Measurements from ENCODE around the gene STRN3.
"Not testable (repeated sequence)": the region's sequence is repeated elsewhere in the genome, so short reads cannot be mapped to it uniquely, and the experiment has no call there.

Gene STRN3

GRCh38 chr14:31000629-31001338, 25.4 kb downstream of the STRN3 start:
- DNase-seq (ENCODE audit: low read depth, low spot score), result no peak

- DNase-seq (ENCODE audit: low read depth, low spot score), result no peak
Observed at GRCh38 chr14:30999038-30999773, 27.0 kb downstream of the STRN3 start.

GRCh38 chr14:30998100-30998706, 28.0 kb downstream of the STRN3 start:
- no peak for DNase-seq (ENCODE audit: low read depth, low spot score)

DNA sequence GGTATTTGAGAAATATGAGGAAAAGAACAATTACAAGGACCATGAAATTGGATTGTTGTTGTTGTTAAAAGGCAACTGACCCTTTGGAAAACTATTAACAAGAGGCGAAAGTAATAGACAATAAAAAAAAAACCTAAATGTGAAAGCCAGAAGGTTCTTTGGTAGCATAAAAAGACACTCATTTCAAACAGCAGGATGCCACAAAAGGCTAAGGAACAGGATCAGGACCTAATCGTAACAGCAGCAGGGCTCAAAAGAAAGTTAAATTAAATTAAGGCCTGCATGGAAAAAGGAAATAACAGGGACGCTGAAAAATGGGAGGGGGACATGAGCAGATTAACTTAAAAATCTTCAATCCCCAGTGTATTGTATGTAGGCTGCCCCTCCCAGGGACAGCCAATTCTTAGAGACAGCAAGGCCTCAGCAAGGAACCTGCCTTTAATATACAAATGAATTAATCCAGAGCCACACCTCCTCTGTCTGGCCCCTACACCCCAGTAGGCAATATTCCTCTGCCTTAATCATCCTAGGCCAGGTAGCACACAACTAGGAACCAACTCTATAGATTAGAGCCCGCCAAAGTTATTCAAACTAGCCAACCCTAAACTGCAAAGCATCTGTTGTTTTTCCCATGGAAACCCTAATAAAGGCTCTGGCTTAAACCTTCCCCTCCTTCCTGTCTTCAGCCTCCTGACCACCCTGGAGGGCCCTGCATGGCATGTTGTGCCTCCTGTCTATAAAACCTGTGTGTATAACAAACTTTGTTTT, 29.1 kb downstream of the STRN3 start:
- DNase-seq (ENCODE audit: low read depth, low spot score), result no peak

GRCh38 chr14:30995689-30996088, 30.5 kb downstream of the STRN3 start:
- DNase-seq (ENCODE audit: low read depth, low spot score), result no peak

DNA sequence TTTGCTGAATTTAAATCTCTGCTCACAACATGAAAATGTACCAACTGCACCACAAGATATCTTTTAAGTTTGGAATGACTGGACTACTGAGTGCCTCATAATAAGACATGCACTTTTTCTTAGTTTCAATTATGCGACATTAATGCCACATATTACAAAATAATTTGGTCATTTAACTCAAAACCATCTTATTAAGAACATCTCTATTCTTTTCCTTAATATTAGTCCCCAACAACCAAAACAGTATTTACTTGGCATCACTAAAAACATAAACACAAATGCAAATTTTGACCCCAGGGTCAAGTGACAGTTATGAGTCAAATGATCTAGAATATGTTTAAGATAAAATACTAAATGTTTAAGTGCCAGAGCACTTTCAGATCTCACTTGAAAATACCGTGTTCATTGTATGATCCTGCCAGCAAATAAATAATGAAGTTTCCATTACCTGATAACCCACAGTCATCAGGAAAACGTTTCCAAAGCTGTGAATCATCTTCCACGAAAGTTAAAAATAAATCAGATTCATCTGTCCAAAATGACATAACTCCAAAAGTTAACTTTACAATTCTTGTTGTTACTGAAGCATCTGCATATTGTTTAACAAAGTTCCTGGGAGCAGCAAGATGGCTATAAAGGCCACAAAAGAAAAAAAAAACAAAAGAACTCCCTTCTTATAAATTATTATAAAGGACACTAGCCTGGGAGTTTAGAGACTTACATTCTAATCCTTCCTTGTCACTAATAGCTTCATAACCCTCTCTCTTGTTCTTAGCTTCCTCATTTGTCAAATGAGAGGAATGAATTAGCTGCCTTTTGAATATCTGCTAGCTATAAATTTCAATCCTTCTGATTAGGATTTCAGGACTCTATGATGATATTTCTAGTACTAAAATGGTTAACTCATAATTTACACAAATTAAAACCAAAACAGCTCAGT, 31.2 kb downstream of the STRN3 start:
- no peak for DNase-seq (ENCODE audit: low read depth, low spot score)

DNA sequence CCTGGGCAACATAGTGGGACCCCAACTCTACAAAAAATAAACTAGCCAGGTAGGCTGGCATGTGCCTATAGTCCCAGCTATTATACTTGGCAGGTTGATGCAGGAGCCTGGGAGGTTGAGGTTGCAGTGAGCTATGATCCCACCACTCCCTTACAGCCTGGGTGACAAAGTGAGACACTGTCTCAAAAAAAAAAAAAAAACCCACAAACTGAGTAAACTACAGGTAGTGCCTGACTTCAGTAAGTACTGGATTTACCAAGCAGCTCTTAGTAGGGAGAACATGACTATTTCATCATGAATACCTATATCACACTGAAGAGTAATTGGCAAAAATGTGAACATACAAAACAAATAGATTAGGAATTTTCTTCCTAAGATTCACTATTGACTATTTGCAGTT, 33.1 kb downstream of the STRN3 start:
- DNase-seq (ENCODE audit: low read depth, low spot score), result no peak

DNA sequence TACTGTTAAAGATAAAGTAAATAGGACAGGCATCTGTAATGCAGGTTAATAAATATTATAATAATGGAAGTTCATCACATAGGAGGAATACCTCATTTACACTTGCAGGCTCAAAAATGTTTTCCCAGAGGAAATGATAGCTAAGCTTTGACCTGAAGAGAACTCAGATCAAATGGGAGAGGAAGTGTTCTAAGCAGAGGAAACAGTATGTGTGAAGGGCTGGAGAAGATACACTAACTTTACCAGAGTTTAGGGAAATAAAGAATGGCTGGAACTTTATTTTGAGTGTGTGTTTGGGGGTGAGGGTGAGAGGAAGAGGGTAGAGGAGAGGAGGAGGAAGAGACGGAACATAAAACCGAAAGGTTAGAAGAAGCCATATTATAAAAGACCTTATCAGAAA, 34.8 kb downstream of the STRN3 start:
- DNase-seq (ENCODE audit: low read depth, low spot score), result no peak

GRCh38 chr14:30990770-30991169, 35.4 kb downstream of the STRN3 start:
- DNase-seq (ENCODE audit: low read depth, low spot score), result no peak

DNA sequence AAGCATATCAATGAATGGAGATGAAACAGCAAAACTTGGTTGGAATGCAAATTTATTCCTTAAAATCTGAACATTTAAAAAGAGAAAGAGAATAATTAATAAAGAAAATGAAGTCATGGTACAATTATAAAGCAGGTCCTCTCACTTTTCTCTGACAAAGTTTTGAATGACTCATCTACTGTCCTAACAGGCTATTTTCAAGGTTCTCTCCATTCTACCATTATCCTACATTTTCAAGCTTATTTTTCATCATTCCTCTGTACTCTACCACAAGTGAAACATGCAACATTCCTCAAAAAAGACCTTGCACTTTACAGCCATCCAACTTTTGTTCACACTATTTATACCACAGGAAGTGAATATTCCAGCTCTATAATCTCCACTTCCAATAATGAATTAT, 37.7 kb downstream of the STRN3 start:
- no peak for DNase-seq (ENCODE audit: low read depth, low spot score)

DNA sequence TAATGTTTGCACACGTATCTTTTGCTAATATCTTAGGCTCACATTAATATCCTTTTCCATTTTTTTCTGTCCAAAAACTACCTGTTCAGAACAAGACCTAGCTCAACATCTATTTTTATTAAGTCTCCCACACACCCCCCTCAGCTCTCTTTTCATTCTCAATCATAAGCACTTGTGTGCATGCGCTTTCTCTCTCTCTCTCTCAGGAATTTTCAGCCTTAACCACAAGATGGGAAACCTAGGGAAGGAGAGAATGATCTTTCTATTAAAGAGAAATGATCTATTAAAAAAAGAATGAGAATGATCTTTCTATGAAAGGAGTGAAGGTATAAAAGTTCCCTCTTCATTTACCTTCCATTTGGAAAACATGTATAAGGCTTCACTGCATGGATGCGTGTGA, 40.4 kb downstream of the STRN3 start:
- DNase-seq (ENCODE audit: low read depth, low spot score), result no peak

- no peak for DNase-seq (ENCODE audit: low read depth, low spot score)
Observed at GRCh38 chr14:30983858-30984257, 42.3 kb downstream of the STRN3 start.

- no peak for DNase-seq (ENCODE audit: low read depth, low spot score)
Observed at GRCh38 chr14:30982533-30982932, 43.6 kb downstream of the STRN3 start.

GRCh38 chr14:30980980-30981379, 45.2 kb downstream of the STRN3 start:
- no peak for DNase-seq (ENCODE audit: low read depth, low spot score)

- peak; percentile 52 for DNase-seq (ENCODE audit: low read depth, low spot score)
Observed at GRCh38 chr14:30980106-30980704, 46.0 kb downstream of the STRN3 start.

- DNase-seq (ENCODE audit: low read depth, low spot score), result no peak
Observed at GRCh38 chr14:30977752-30978151, 48.4 kb downstream of the STRN3 start.

DNA sequence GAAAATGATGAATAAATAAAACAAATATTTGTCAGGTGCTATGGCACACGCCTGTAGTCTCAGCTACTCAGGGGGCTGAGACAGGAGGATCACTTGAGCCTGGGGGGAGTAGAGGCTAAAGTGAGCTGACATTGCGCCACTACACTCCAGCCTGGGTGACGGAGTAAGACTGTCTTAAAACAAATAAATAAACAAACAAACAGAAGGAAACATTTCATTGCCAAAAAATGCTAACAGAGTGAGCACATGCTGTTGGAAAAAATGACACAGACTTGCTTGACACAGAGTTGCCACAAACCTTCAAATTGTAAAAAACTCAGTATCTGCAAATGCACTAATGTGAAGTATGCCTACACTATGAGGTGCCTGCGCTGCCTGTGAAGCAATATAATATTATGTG, 51.6 kb downstream of the STRN3 start:
- no peak for DNase-seq (ENCODE audit: low read depth, low spot score)

DNA sequence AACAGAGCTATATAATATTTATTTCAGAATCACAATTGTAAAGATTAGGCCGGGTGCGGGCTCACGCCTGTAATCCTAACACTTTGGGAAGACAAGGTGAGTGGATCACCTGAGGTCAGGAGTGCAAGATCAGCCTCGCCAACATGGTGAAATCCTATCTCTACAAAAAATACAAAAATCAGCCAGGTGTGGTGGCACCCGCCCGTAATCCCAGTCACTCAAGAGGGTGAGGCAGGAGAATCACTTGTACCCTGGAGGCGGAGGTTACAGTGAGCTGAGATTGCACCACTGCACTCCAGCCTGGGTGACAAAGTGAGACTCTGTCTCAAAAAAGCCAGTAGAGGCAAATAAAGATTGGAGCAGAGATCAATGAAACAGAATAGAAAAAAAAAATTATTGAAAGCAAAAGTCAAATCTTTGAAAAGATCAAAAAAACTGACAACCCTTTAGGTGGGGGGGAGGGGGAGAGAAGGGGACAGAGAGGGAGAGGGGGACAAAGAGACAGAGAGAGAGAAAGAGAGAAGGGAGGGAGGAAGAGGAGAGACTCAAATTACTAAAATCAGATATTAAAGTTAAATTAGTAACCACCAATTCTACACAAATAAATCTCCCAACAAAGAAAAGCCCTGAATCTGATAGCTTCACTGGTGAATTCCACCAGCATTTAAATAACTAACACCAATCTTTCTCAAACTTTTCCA, 53.1 kb downstream of the STRN3 start:
- DNase-seq (ENCODE audit: low read depth, low spot score), result no peak

DNA sequence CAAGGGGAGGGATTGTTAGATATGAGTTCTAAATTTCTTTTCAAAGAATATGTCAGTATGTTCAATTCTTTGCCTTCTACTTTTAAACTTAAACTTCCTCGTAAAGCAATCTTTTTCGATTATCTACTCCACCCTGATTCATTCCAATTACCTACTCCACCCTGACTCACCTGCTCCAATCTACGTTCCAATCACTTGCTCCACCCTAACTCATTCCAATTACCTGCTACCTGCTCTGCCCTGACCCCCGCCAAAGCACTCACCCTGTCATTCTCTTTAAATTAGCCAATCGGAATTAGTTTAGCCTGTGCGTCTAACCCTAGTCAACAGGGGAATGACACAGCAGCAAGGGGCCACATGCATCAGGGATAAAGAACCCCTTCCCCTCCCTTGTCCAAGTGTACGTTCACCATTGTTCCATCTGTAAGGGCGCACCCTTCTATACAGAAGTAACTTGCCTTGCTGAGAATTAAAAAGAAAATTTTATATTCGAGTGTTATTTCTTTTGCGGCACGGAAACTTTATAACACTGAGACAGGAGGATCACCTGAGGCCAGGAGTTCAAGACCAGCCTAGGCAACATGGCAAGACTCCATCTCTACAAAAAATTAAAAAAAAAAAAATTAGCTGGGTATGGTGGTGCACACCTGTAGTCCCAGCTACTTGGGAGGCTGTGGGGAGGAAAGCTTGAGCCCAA, 54.0 kb downstream of the STRN3 start:
- DNase-seq (ENCODE audit: low read depth, low spot score), result not testable (repeated sequence)

Measured in smooth muscle cell of the brain vasculature (primary cell).